Endothelial cell of umbilical vein (primary cell): Measurements from ENCODE around the gene PPM1H. TPM values are rescaled to one million over a fixed set of nuclear protein-coding genes. Genes with fewer than 3 reads are reported as not detected.
"Not testable (repeated sequence)": the region's sequence is repeated elsewhere in the genome, so short reads cannot be mapped to it uniquely, and the experiment has no call there.

Experiments
- BruUV-seq: library from RNA; stranded (reverse); fragments of 400-500 nt; replicated peaks from 2 replicates; lab custom pipeline; 2021; lab: Mats Ljungman, UMichigan
- CTCF ChIA-PET: fragments of 300-600, 350-600 bp; sonication (Branson Sonifier 250); formaldehyde crosslinking; loops from one replicate; lab custom pipeline; 2021; ENCODE audit warnings: antibody characterized with exemption, inconsistent platforms; lab: Charles Lee
- POLR2A ChIA-PET: fragments of 300-600, 350-600 bp; sonication (Branson Sonifier 250); formaldehyde crosslinking; loops from one replicate; lab custom pipeline; 2021; ENCODE audit warnings: antibody characterized with exemption, inconsistent platforms; lab: Charles Lee
- DNase-seq: peaks from one replicate; pipeline ENCODE4 v3.0.0-alpha.2; 2011; ENCODE audit warnings: low read depth, low spot score
- FAIRE-seq: peaks from 2 replicates; lab custom pipeline; 2011; peaks lifted over from hg19 to GRCh38; lab: Jason Lieb, UNC
- H2AFZ ChIP-seq: 2 replicates; pipeline ENCODE4 v1.6.0; 2012; ENCODE audit warnings: low read depth, low read length, control low read depth, inconsistent platforms
- H3K27ac ChIP-seq: 2 replicates; pipeline ENCODE4 v1.5.1; 2011; ENCODE audit warnings: low read depth, mild to moderate bottlenecking, control low read depth, low read length, moderate library complexity; ENCODE audit not compliant: insufficient read depth
- H3K27me3 ChIP-seq, 2 experiments: 2 replicates each; pipeline versions ENCODE4 v1.6.0 to v1.6.1; 2011; ENCODE audit warnings: low read length in 2 of 2, mixed read lengths in 1 of 2; ENCODE audit not compliant: control insufficient read depth in 2 of 2, insufficient read depth in 2 of 2
- H3K36me3 ChIP-seq, 2 experiments: 2 replicates in 1 of 2; 3 replicates in 1 of 2; pipeline ENCODE4 v1.5.1; 2011; ENCODE audit warnings: low read length in 2 of 2, mild to moderate bottlenecking in 1 of 2, moderate library complexity in 1 of 2; ENCODE audit not compliant: control insufficient read depth in 2 of 2, insufficient read depth in 2 of 2; ENCODE audit errors: extremely low read depth in 1 of 2
- H3K4me1 ChIP-seq: 3 replicates; pipeline ENCODE4 v1.5.1; 2011; ENCODE audit warnings: mild to moderate bottlenecking, low read length; ENCODE audit not compliant: control insufficient read depth, insufficient read depth; ENCODE audit errors: extremely low read depth
- H3K4me2 ChIP-seq: 2 replicates; pipeline ENCODE4 v1.6.1; 2011; ENCODE audit warnings: low read length, control low read depth, mixed read lengths; ENCODE audit not compliant: insufficient read depth
- H3K4me3 ChIP-seq, 3 experiments: fragments of 200-600 bp in 1 of 3; sonication (generic), shearing (Covaris generic) in 1 of 3; replicated peaks in 1 of 3; 2 replicates each; pipeline ENCODE4 v1.5.1; 2011 to 2016; ENCODE audit warnings: control low read depth in 3 of 3, low read length in 3 of 3, mild to moderate bottlenecking in 2 of 3, inconsistent platforms in 1 of 3, low read depth in 1 of 3, moderate library complexity in 1 of 3; ENCODE audit not compliant: insufficient read depth in 1 of 3
- H3K79me2 ChIP-seq: 2 replicates; pipeline ENCODE4 v1.6.0; 2012; ENCODE audit warnings: low read length, inconsistent platforms; ENCODE audit not compliant: control insufficient read depth, insufficient read depth
- H3K9ac ChIP-seq: replicated peaks from 2 replicates; pipeline ENCODE3; 2011; ENCODE audit warnings: low read length, control low read depth; ENCODE audit not compliant: insufficient read depth; ENCODE audit errors: extremely low read depth
- H3K9me1 ChIP-seq: replicated peaks from 3 replicates; pipeline ENCODE4 v1.6.0; 2011; ENCODE audit warnings: mild to moderate bottlenecking, low read length; ENCODE audit not compliant: control insufficient read depth, insufficient read depth; ENCODE audit errors: extremely low read depth
- H3K9me3 ChIP-seq: replicated peaks from 2 replicates; pipeline ENCODE4 v1.5.1; 2012; ENCODE audit warnings: low read length, inconsistent platforms; ENCODE audit not compliant: control insufficient read depth, insufficient read depth
- H4K20me1 ChIP-seq: replicated peaks from 2 replicates; pipeline ENCODE3; 2011; ENCODE audit warnings: mild to moderate bottlenecking, low read length; ENCODE audit not compliant: control insufficient read depth, insufficient read depth; ENCODE audit errors: extremely low read depth
- EZH2 ChIP-seq: IDR thresholded peaks from 2 replicates; pipeline ENCODE4 v1.6.1; 2012; ENCODE audit warnings: borderline replicate concordance, low read depth, mild to moderate bottlenecking, moderate library complexity, low read length, inconsistent platforms; ENCODE audit not compliant: severe bottlenecking
- FOS ChIP-seq: IDR thresholded peaks from 2 replicates; pipeline ENCODE4 v1.6.1; 2011; ENCODE audit warnings: mild to moderate bottlenecking, low read length, moderate library complexity, borderline replicate concordance; ENCODE audit not compliant: insufficient read depth
- JUN ChIP-seq: IDR thresholded peaks from 2 replicates; pipeline ENCODE4 v1.6.1; 2011; ENCODE audit warnings: borderline replicate concordance, low read depth; ENCODE audit not compliant: insufficient read length, insufficient read depth
- MYC ChIP-seq: IDR thresholded peaks from one replicate; pipeline ENCODE4 v1.6.1; 2011; ENCODE audit warnings: mild to moderate bottlenecking, low read depth, low read length
- POLR2A ChIP-seq: IDR thresholded peaks from 2 replicates; pipeline ENCODE4 v1.6.1; 2012; ENCODE audit warnings: low read depth, mild to moderate bottlenecking, control low read depth, low read length
- POLR2AphosphoS5 ChIP-seq: IDR thresholded peaks from 2 replicates; pipeline ENCODE4 v1.6.1; 2012; ENCODE audit warnings: low read depth, mild to moderate bottlenecking, control low read depth, low read length, moderate library complexity; ENCODE audit not compliant: insufficient read depth
- dilution Hi-C: fragments of 300-500 bp; cut with MboI; formaldehyde crosslinking; loops from one replicate; pipeline ENCODE4 v1.15.0; 2019; ENCODE audit warnings: low sequenced_read_pairs; ENCODE audit not compliant: extremely low pct_ligation_motif_present
- intact Hi-C: fragments of 100-400 bp; cut with micrococcal nuclease; formaldehyde crosslinking; loops from one replicate; pipeline ENCODE4 v1.10.0; 2022
- polyA plus RNA-seq, 4 experiments: library from polyadenylated mRNA; depleted of rRNA in 3 of 4; stranded (reverse) in 3 of 4; unstranded in 1 of 4; fragments of >200 nt; gene quantifications; 2 replicates each; pipeline versions ENCODE4 v1.2.1 to v1.2.3, GENCODE V29; 2011 to 2012; ENCODE audit warnings: missing spikeins in 1 of 4
- total RNA-seq: library from RNA; stranded (reverse); gene quantifications from 2 replicates; pipeline ENCODE4 v1.2.3, GENCODE V29; 2021
- TF ChIP-seq, protein P1 (sequence below), 2 donors: IDR thresholded peaks; 1 replicate in 1 of 2; 2 replicates in 1 of 2; pipeline ENCODE4 v1.5.1; 2011; ENCODE audit warnings: low read length in 2 of 2, mild to moderate bottlenecking in 2 of 2, moderate library complexity in 2 of 2, control low read depth in 1 of 2, inconsistent platforms in 1 of 2, low read depth in 1 of 2; ENCODE audit not compliant: insufficient read depth in 1 of 2; ENCODE audit errors: extremely low read depth in 1 of 2
- TF ChIP-seq, protein P2 (sequence below): IDR thresholded peaks from 2 replicates; pipeline ENCODE4 v1.6.1; 2011; ENCODE audit not compliant: insufficient read depth, insufficient read length

Gene PPM1H
- total and polyA plus RNA-seq, 2 donors (not counting 3 experiments of a cell fraction or from before 2014, with no cell fraction given), result 1.0 to 7.2 TPM

DNA sequence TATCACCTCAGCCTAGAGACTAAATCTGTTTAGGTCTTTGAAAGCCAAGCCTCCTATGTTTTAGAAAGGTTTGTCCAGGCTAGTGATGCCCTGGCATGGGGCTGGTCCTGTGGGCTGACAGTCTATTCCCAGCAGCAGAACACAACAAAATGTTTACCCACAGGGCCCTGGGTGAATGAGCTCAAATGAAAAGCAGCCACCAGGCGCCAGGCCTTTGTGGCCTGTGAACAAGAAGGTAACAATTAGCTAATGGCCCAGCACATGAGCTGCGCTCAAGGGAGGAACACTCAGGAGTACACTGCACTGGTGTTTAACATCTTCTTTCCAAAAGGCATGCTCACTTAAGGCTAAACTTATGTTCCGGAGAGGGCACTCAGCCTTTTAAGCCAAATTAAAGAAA lies 266.2 kb downstream of the PPM1H start:
- TF ChIP-seq POLR2AphosphoS5 (no peak), MYC (no peak), JUN (no peak), FOS (no peak), POLR2A (no peak), EZH2 (no peak)
- TF ChIP-seq, protein P1, sequence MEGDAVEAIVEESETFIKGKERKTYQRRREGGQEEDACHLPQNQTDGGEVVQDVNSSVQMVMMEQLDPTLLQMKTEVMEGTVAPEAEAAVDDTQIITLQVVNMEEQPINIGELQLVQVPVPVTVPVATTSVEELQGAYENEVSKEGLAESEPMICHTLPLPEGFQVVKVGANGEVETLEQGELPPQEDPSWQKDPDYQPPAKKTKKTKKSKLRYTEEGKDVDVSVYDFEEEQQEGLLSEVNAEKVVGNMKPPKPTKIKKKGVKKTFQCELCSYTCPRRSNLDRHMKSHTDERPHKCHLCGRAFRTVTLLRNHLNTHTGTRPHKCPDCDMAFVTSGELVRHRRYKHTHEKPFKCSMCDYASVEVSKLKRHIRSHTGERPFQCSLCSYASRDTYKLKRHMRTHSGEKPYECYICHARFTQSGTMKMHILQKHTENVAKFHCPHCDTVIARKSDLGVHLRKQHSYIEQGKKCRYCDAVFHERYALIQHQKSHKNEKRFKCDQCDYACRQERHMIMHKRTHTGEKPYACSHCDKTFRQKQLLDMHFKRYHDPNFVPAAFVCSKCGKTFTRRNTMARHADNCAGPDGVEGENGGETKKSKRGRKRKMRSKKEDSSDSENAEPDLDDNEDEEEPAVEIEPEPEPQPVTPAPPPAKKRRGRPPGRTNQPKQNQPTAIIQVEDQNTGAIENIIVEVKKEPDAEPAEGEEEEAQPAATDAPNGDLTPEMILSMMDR (IDR thresholded peaks at IDR 0.05; ENCODE audit: extremely low read depth in 1 of 2, insufficient read depth in 1 of 2, low read depth in 1 of 2, low read length in 2 of 2), result no peak
- TF ChIP-seq, protein P2, sequence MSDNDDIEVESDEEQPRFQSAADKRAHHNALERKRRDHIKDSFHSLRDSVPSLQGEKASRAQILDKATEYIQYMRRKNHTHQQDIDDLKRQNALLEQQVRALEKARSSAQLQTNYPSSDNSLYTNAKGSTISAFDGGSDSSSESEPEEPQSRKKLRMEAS, result no peak
- no peaks in the 10 kb centered on the region for H3K4me1 ChIP-seq
- no TSS peak for BruUV-seq
- no peaks in the 10 kb centered on the region for H3K9me3 ChIP-seq
- DNase-seq (no peak), FAIRE-seq (no peak)
- H2AFZ ChIP-seq, result no peak overlapping the region
- H3K36me3 ChIP-seq, result no peaks in the 10 kb centered on the region
- H3K4me3 ChIP-seq, result no peak overlapping the region
- H3K9me1 ChIP-seq, result no peaks in the 10 kb centered on the region
- H4K20me1 ChIP-seq, result no peaks in the 10 kb centered on the region
- no peak overlapping the region for H3K9ac ChIP-seq
- no peaks in the 10 kb centered on the region for H3K79me2 ChIP-seq
- H3K27me3 ChIP-seq, result no peaks in the 10 kb centered on the region
- intact Hi-C loops (no loop called here), dilution Hi-C loops (no loop called here)
- CTCF ChIA-PET, result interaction anchor here (1.0 kb wide), 2 partner anchors 18 to 125 kb away, joined by 3 read pairs; no protein-coding TSS in a partner anchor
- POLR2A ChIA-PET, result no interaction called here
- no peak overlapping the region for H3K27ac ChIP-seq
- H3K4me2 ChIP-seq, result no peak overlapping the region

- H3K36me3 ChIP-seq, H3K9me3 ChIP-seq, BruUV-seq, H2AFZ ChIP-seq, H4K20me1 ChIP-seq, H3K27me3 ChIP-seq, H3K4me3 ChIP-seq, H3K27ac ChIP-seq, FAIRE-seq, H3K4me2 ChIP-seq, H3K79me2 ChIP-seq, DNase-seq, H3K9me1 ChIP-seq, dilution Hi-C loops, POLR2A ChIA-PET, H3K9ac ChIP-seq: not testable (repeated sequence)
- intact Hi-C loops, result loop anchor here (5.0 kb wide), 1 partner anchor 67 kb away; no protein-coding TSS in a partner anchor
- peaks cover 13% of the 10 kb centered on the region for H3K4me1 ChIP-seq
- CTCF ChIA-PET, result interaction anchor here (2.2 kb wide), 1 partner anchor 84 kb away, joined by 5 read pairs; no protein-coding TSS in a partner anchor
Observed at GRCh38 chr12:62664951-62665350, 270.0 kb downstream of the PPM1H start.
